ENCODE results near the gene IQCM.

The IQCM gene, protein sequence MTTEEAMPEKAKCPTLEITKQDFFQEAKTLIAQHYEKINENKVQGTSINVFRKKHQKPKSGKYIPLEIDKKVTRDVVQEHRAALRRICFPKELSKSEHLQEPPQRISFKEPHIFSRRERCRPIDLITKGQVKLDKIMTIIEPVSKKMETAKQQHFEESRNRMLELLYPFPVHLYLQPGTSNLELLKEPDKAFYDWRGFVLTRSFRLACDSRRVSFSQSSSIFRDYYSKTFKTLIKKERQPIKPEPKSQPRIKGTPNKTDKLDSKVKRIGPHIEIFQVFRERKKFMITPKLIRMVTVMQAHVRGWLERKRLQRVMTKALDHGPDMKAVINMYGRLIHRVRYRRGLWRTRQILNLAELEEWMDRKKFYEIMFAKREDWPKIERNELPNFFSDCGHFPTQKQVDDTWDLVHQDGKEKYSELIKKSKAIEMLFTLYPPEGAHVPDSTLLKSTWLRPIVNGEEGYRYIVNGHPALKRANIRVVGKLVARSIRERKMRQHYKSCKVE

GRCh38 chr4:149815743-149816142 lies at the start of gene IQCM:
IQCM (minus strand) TSS chr4:149815843; CDS start chr4:149742691, 73,152 bp downstream.
- H3K4me3 ChIP-seq (ENCODE audit: low read depth, low read length): no peak within 1 kb of the TSS
- no peak for DNase-seq (ENCODE audit: low read depth)
- TF ChIP-seq CTCF (IDR thresholded peaks at IDR 0.05; ENCODE audit: control insufficient read depth, extremely low read depth, insufficient read depth): no peak

GRCh38 chr4:149857446-149857845 lies 41.8 kb upstream of the IQCM start:
- H3K4me3 ChIP-seq (ENCODE audit: low read depth, low read length): no peak overlapping the region
- no peak for DNase-seq (ENCODE audit: low read depth)
- TF ChIP-seq CTCF (IDR thresholded peaks at IDR 0.05; ENCODE audit: control insufficient read depth, extremely low read depth, insufficient read depth): no peak

DNA sequence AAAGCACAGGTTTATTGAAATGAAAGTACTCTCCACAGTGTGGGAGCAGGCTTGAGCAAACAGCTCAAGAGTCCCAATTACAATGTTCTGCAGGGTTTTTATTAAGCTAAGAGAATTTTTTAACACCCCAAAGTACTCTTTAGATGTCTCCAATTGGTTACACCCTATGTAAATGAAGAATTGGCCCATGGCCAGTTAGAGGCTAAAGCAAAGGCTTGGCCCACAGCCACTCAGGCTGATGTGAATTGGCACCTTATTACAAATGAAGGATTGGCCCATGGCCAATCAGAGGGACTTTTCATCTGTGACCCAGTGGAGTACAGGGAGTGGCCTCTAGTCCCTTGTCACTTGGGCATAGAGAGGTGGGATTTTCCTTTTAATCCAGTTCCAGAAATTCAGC lies 30.1 kb upstream of the IQCM start:
- H3K4me3 ChIP-seq (ENCODE audit: low read depth, low read length): no peak overlapping the region
- no peak for DNase-seq (ENCODE audit: low read depth)
- no peak for TF ChIP-seq CTCF (IDR thresholded peaks at IDR 0.05; ENCODE audit: control insufficient read depth, extremely low read depth, insufficient read depth)

- TF ChIP-seq CTCF (IDR thresholded peaks at IDR 0.05; ENCODE audit: control insufficient read depth, extremely low read depth, insufficient read depth): no peak
- DNase-seq (ENCODE audit: low read depth): no peak
Observed at GRCh38 chr4:149841686-149842085, 26.0 kb upstream of the IQCM start.

DNA sequence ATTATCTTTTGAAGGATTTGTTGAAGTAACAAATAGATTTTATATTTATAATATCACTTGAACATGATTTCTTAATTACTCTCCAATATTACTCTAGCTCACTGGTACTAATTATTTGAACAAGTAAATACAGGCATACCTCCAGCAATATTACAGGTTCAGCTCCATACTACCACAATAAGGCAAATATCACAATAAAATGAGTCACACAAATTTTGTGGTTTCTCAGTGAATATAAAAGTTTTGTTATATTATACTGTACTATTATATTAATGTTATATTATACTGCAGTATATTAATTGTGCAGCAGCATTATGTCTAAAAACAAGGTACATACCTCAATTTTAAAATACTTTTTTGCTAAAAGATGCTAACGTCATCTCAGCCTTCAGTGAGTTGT lies 22.4 kb upstream of the IQCM start:
- TF ChIP-seq CTCF (IDR thresholded peaks at IDR 0.05; ENCODE audit: control insufficient read depth, extremely low read depth, insufficient read depth): no peak
- DNase-seq (ENCODE audit: low read depth): no peak

More at GRCh38 chr4:149841686-149842085, 26.0 kb upstream of the IQCM start:
- no peak overlapping the region for H3K4me3 ChIP-seq (ENCODE audit: low read depth, low read length)

DNA sequence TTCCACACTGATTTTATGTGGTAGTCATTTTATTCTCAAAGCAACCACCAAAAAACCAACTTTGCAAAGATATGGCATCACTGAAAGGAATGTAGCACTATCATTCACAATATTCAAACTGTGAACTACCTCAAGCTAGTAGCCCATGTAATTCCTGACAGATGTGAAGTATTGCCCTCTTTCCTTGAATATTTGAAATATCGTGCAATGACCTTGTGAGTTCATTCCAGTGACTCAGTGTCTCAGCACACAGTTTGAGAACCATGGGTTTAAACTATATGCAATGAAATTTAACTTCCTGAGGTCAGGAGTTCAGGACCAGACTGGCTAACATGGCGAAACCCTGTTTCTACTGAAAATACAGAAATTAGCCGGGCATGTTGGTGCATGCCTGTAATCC lies 20.9 kb upstream of the IQCM start:
- no peak for TF ChIP-seq CTCF (IDR thresholded peaks at IDR 0.05; ENCODE audit: control insufficient read depth, extremely low read depth, insufficient read depth)
- DNase-seq (ENCODE audit: low read depth): no peak
- H3K4me3 ChIP-seq (ENCODE audit: low read depth, low read length): no peak overlapping the region

More for the DNA sequence above, 22.4 kb upstream of the IQCM start:
- no peak overlapping the region for H3K4me3 ChIP-seq (ENCODE audit: low read depth, low read length)
